BJ (cell line): ENCODE measurements around the gene DEFB132. TPM values are rescaled to one million over a fixed set of nuclear protein-coding genes. Genes with fewer than 3 reads are reported as not detected.

Source experiments
- CTCF ChIA-PET: fragments of 350-600 bp; formaldehyde crosslinking; extraction: SDS; loops from one replicate; lab custom pipeline; 2021; ENCODE audit warnings: antibody characterized with exemption, inconsistent platforms; lab: Yijun Ruan, JAX
- POLR2A ChIA-PET: fragments of 300-600 bp; sonication (Branson Sonifier 250); formaldehyde crosslinking; extraction: SDS; loops from one replicate; lab custom pipeline; 2021; ENCODE audit warnings: antibody characterized with exemption; lab: Charles Lee
- DNase-seq: peaks from one replicate; pipeline ENCODE4 v3.0.0-alpha.2; 2011; ENCODE audit warnings: low read depth
- H3K27me3 ChIP-seq: 2 replicates; pipeline ENCODE4 v1.6.0; 2011; ENCODE audit warnings: low read length; ENCODE audit not compliant: control insufficient read depth, insufficient read depth
- H3K36me3 ChIP-seq: 2 replicates; pipeline ENCODE4 v1.5.1; 2011; ENCODE audit warnings: low read length; ENCODE audit not compliant: control insufficient read depth, insufficient read depth
- H3K4me3 ChIP-seq: 2 replicates; pipeline ENCODE4 v1.5.1; 2011; ENCODE audit warnings: low read depth, mild to moderate bottlenecking, control low read depth, low read length
- polyA plus RNA-seq: library from polyadenylated mRNA; depleted of rRNA; stranded (reverse); fragments of >200 nt; gene quantifications from 2 replicates; pipeline ENCODE4 v1.2.3, GENCODE V29; 2011
- TF ChIP-seq, protein P1 (sequence below): IDR thresholded peaks from 2 replicates; pipeline ENCODE4 v1.5.1; 2011; ENCODE audit warnings: low read depth, mild to moderate bottlenecking, control low read depth, inconsistent platforms, low read length, moderate library complexity; ENCODE audit not compliant: insufficient read depth

The DEFB132 gene
- polyA plus RNA-seq, 1 experiment: not detected

DNA sequence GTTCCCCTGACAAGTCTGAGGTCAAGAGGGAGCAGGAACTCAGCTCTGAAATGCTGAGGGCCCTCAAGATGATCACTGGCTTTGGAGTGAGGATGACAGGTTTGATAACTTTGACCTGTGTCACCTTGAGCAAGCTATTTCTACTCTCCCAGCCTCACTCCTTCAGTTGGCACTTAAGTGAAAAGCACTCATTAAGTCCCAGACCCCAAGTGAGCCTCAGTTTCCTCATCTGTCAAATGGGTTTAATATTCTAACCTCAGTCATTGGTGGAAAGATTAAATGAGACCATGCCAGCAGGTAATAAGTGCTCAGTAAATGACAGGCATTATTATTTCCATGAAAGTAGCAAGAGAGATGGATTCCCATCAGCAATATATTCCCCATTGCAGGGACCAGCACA, 14.0 kb downstream of the DEFB132 start:
- ChIA-PET POLR2A (no interaction called here), CTCF (no interaction called here)
- DNase-seq: no peak
- no peak overlapping the region for H3K4me3 ChIP-seq
- H3K36me3 ChIP-seq: peaks cover 1% of the 10 kb centered on the region; the same call in 1 of the 2 replicates
- no peaks in the 10 kb centered on the region for H3K27me3 ChIP-seq
- TF ChIP-seq, protein P1, sequence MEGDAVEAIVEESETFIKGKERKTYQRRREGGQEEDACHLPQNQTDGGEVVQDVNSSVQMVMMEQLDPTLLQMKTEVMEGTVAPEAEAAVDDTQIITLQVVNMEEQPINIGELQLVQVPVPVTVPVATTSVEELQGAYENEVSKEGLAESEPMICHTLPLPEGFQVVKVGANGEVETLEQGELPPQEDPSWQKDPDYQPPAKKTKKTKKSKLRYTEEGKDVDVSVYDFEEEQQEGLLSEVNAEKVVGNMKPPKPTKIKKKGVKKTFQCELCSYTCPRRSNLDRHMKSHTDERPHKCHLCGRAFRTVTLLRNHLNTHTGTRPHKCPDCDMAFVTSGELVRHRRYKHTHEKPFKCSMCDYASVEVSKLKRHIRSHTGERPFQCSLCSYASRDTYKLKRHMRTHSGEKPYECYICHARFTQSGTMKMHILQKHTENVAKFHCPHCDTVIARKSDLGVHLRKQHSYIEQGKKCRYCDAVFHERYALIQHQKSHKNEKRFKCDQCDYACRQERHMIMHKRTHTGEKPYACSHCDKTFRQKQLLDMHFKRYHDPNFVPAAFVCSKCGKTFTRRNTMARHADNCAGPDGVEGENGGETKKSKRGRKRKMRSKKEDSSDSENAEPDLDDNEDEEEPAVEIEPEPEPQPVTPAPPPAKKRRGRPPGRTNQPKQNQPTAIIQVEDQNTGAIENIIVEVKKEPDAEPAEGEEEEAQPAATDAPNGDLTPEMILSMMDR: no peak

DNA sequence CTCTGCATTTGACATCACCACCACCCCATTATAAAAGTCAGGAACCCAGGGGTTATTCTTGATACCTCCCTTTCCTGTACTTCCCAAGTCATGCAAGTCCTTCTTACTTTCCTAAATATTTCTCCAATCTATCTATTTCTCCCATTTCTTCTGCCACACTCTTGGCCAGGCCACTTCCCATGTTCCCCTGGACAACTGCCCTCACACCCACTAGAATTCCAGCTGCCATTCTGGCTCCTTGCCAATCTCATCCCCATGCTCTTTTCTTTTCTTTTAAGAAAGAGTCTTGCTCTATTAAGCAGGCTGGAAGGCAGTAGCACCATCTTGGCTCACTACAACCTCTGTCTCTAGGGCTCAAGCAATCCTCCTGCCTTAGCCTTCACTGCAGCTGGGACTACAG, 15.2 kb downstream of the DEFB132 start:
- DNase-seq: no peak
- TF ChIP-seq, protein P1: no peak
- ChIA-PET POLR2A (no interaction called here), CTCF (interaction anchor here (0.7 to 2.8 kb wide), 2 partner anchors 9 to 58 kb away, joined by 3 to 10 read pairs; no protein-coding TSS in a partner anchor)
- H3K27me3 ChIP-seq: no peaks in the 10 kb centered on the region
- H3K36me3 ChIP-seq: peaks cover 2% of the 10 kb centered on the region; the same call in 1 of the 2 replicates
- H3K4me3 ChIP-seq: no peak overlapping the region

DNA sequence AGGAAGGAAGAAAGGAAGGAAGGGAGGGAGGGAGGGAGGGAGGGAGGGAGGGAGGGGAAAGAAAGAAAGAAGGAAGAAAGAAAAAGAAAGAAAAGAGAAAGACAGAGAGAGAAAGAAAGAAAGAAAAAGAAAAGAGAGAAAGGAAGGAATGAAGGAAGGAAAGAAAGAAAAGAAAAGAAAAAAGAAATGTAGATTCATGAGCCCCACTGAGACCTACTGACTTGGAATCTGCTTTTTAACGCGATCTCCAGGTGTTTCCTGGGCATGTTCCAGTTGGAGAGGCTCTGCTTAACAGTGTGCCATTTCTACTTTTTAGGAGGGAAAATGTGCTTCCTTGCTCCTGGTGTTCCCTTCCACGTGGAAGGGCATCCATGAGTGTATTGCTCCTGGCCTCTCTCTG, 16.4 kb downstream of the DEFB132 start:
- Histone ChIP-seq H3K27me3 (no peaks in the 10 kb centered on the region), H3K4me3 (no peak overlapping the region), H3K36me3 (peaks cover 2% of the 10 kb centered on the region; the same call in 1 of the 2 replicates)
- POLR2A ChIA-PET: no interaction called here
- no peak for DNase-seq
- CTCF ChIA-PET: interaction anchor here (2.8 kb wide), 1 partner anchor 57 kb away, joined by 10 read pairs; no protein-coding TSS in a partner anchor
- TF ChIP-seq, protein P1: no peak

DNA sequence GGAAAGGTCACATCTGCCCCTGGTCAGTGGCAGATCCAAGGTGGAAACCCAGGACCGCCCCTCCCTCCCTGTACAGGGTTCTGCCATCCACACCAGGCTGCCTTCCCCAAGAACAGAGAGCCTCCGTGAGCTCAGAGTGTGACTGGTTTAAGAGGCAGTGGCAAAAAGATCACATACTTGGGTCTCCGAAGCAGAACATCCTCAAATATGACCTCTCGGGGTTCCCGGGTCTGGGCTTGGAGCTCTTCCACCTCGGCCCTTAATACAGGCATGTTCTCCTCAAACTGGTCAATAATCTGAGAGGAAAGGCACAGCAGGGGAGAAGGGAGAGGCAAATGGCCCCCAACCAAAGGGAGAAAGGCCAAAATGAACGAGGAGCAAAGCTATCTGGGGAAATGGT, 18.3 kb downstream of the DEFB132 start:
- ChIA-PET POLR2A (no interaction called here), CTCF (no interaction called here)
- H3K27me3 ChIP-seq: no peaks in the 10 kb centered on the region
- no peak for DNase-seq
- peaks cover 2% of the 10 kb centered on the region; the same call in 1 of the 2 replicates for H3K36me3 ChIP-seq
- H3K4me3 ChIP-seq: no peak overlapping the region
- TF ChIP-seq, protein P1: no peak

DNA sequence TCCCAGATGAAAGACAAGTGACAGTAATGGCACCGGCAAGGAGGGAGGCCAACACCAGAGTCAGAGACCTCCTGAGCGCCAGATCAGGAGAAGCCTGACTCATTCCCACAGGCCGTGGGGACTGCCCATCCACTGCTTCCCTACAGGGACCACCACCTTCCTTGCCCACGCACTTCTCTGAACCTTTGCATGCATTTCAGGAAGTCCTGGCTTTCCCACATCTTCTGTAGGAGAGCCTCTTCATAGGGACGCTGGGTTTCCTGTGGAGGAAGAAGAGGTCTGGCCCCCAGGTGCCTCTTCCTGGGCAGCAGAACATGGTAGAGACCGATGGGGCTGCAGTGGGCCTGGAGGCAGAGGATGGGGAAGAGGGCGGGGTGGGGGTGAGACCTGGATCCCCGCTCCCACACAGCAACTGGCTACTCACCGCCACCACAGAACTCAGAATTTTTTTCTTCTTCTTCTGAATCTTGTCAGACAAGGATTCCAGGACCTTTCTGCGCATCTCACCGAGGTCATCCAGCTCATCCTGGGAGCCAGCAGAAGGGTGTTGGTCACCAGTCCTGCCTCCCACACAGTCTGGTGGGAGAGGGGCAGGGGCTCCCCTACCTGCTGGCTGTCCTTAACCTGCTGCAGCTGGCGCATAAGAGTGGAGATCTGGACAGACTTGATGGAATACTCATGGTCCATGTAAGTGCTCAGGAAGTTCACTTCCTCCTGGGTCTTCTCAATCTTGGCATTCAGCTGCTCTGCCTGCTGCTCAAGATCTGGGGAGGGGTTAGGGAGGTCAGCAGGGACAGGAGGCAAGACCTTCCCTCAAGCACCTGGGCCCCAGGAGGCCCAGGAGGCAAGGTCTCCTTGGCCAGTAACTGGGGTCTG, 19.3 kb downstream of the DEFB132 start:
- TF ChIP-seq, protein P1: no peak
- POLR2A ChIA-PET: no interaction called here
- Histone ChIP-seq H3K27me3 (no peaks in the 10 kb centered on the region), H3K4me3 (no peak overlapping the region), H3K36me3 (peaks cover 2% of the 10 kb centered on the region; the same call in 1 of the 2 replicates)
- CTCF ChIA-PET: interaction anchor here (1.2 to 1.6 kb wide), 2 partner anchors 10 to 54 kb away, joined by 4 read pairs; no protein-coding TSS in a partner anchor
- no peak for DNase-seq
